Measurements from ENCODE around the gene COL2A1.

DNA sequence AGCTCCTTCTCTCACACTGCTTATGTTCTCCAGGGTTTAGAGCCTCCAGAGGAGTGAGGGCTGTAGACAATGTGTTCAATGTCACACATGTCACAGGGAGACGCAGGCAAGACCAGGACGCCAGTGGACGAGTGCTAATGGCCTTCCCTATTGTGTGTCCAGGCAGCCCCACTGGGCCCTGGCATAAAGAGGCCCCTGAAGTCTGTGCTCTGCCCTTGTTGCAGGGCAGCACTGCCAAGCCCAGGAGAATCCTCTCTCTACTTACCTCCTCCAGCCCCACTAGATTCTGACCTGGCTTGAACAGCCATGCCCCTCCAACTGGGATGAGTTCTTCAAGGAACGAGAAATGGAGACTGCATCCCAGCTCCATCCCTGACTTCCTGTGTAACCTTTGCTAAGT lies 65.7 kb downstream of the COL2A1 start:
- TF ChIP-seq, protein P1, sequence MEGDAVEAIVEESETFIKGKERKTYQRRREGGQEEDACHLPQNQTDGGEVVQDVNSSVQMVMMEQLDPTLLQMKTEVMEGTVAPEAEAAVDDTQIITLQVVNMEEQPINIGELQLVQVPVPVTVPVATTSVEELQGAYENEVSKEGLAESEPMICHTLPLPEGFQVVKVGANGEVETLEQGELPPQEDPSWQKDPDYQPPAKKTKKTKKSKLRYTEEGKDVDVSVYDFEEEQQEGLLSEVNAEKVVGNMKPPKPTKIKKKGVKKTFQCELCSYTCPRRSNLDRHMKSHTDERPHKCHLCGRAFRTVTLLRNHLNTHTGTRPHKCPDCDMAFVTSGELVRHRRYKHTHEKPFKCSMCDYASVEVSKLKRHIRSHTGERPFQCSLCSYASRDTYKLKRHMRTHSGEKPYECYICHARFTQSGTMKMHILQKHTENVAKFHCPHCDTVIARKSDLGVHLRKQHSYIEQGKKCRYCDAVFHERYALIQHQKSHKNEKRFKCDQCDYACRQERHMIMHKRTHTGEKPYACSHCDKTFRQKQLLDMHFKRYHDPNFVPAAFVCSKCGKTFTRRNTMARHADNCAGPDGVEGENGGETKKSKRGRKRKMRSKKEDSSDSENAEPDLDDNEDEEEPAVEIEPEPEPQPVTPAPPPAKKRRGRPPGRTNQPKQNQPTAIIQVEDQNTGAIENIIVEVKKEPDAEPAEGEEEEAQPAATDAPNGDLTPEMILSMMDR (IDR thresholded peaks at IDR 0.05) = no peak
- TF ChIP-seq EZH2 (IDR thresholded peaks at IDR 0.05) = no peak

All from neural progenitor cell (in vitro differentiated cells).